Measurements from ENCODE around the gene CBARP.

Gene CBARP, protein sequence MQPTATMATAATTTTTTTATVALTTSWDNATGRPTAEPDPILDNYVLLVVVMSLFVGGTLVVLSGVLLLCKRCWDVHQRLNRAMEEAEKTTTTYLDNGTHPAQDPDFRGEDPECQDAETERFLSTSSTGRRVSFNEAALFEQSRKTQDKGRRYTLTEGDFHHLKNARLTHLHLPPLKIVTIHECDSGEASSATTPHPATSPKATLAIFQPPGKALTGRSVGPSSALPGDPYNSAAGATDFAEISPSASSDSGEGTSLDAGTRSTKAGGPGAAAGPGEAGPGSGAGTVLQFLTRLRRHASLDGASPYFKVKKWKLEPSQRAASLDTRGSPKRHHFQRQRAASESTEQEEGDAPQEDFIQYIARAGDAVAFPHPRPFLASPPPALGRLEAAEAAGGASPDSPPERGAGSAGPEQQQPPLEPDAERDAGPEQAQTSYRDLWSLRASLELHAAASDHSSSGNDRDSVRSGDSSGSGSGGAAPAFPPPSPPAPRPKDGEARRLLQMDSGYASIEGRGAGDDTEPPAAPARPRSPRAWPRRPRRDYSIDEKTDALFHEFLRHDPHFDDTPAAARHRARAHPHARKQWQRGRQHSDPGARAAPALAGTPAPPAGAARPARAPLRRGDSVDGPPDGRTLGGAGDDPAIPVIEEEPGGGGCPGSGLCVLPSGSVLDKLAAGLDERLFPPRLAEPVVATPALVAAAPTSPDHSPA

DNA sequence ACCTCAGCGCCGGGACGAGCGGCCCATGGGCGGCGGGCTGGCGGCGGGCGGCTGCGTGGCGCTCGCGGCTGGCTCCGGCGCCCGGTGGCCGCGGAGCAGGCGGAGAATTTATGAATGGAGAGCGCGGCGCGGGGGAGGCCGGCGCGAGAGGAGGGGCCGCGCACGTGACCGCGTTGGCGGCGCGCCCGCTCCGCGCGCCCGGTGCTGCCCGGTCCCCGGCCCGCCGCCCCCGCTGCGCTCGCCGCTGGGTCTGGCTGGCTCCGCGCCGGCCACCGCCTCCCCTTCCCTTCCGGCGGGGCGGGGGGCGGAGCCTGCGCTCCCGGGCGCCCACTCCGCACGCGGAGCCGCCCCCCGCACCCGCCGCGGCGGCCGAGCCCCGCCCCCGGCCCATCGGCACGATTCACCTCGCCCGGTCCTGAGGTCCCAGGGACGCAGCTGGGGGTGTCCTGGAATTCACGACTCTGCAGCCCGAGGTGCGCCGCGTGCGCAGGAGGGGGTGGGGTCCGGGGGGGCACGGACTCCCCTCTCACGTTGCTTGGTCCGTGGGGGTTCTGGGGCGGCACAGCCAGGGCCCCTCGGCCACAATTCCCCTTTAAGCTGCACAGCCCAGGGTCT is at the start of gene CBARP:
TSS of gene CBARP (minus strand) at position 252 of the 615 bp plus-strand sequence. CDS start 1,905 bp downstream, outside the sequence.
- DNase-seq (ENCODE audit: extremely low read depth in 1 of 2, low read depth in 1 of 2), result no peak

DNA sequence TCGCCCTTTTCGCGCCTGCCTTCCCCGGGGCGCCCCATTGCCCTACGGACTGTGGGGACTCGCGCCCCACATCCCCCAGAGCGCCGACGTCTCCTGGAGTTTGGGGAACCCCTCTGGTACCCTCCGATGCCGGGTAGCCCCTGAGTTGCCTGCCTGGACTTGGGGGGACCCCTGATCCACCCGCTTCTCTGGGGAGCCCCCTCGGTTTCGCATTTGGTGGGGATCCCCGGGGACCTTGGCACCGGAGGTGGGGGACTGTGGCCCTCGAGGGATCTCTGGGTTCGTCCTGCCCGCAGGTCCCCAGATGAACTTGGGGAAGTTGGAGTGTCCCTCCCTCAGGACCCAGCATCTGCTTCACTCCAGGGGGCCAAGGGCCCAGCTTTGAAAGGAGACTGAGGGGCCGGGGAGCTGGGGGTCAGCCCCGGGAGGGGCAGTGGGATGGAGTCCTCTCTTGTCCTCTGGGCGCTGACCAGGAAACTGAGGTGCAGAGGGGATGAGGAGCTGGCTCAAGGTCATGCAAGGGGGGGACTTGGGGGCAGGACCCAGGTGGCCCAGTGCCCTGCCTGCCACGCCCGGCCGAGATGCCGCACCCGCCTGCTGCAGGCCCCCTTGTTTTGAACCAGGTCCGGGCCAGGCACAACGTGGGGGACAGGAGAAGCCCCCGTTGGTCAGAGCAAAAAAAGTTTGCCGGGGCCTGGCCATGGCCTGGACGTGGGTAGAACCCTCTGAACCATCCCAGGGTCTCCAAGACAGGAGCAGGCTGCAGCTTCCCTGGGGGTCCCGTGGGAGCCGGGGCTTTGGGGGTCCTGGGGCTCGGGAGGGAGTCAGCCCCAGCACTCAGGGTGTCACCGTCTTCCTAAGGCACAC is 48.9 kb upstream of the CBARP start:
- no peak for DNase-seq (ENCODE audit: extremely low read depth in 1 of 2, low read depth in 1 of 2)

DNA sequence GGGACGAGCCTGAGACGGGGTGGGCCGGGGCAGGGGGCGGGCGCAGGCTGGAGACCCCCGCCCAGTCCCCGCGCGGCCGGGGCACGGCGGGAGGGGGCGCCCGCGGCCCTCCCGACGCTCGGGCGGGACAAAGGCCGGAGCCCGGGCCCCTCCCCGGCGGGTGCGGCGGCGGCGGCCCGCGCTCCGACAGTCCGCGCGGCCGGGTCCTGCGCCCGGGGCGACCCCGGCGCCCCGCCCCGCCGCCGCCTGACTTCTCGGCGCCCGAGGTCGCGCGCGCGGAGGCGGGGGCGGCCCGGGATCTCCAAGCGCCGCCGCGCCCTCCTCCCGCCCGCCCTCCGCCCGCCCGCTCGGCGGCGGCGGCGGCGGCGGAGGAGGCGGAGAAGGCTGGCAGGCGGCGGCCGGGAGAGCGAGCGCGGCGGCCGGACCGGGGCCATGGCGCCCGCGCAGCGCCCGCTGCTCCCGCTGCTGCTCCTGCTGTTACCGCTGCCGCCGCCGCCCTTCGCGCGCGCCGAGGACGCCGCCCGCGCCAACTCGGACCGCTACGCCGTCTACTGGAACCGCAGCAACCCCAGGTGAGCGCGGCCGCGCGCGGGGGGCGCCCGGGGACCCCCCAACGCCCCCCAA is 48.0 kb upstream of the CBARP start, which contains the start of gene EFNA2:
TSS of gene EFNA2 (plus strand) at position 137 of the 624 bp plus-strand sequence. CDS start at position 433, 296 bp downstream.
- DNase-seq (ENCODE audit: extremely low read depth in 1 of 2, low read depth in 1 of 2), result no peak

DNA sequence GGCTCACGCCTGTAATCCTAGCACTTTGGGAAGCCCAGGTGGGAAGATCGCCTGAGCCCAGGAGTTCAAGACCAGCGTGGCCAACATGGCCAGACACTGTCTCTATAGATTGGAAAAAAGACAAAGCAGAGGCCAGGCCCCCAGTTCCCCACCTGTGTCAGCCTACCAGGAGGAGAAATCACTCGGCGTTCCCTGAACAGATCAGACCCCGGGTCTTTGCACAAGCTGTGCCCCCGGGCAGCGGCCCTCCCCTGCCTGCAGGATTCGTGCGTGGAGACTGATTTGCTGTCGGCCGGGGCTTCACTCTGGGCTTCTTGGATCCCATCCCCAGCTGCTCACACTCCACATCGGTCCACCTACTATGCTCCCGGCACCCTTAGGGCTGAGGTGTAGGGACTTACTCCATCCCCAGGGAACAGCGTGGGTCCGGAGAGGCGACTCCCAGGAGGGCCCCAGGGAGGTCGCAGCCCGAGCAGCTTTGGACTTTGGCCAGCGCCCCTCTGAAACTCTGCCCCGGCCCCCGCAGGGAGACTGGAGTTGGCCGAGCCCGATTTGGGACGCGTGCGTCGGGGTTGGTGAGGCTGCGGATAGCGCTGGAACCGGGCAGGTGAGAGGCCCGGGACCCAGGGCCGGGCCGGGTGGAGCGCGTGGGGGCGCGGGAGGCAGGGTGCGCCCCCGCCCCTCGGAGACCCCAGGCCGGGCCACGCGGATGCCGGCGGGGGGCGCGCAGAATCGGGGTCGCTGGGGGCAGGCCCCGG is 47.4 kb upstream of the CBARP start:
- DNase-seq (ENCODE audit: extremely low read depth in 1 of 2, low read depth in 1 of 2), result no peak

DNA sequence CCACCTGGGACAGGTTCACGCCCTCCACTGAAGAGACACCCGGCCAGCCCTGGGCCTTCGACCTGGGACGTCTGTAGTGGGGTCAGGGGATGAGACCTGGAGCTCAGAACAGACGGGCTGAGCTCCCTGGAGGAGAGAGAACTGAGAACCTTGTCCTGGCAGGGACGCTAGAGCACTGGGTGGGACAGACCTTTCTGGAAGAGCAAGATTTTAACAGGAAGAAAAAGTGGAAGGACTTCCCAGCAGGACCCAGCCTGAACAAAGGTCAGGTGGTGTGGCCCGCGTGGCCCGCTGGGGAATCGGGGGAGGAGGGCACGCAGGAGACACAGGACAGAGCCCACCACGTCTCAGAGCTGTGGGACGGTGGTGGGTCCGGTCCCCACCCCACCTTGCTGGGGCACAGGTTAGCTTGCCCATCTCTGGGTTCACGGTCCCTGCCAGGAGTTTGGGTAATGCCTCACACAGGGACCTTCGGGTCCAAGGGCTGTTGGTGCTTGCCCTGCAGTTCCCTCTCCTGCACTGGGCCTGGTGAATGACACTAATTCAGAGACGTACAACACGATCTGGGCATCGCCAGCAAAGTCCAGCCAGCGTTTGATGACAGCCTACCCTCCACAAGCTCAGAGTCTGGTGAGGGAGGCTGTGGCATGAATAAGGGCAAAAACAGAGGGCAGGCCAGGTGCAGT is 46.6 kb upstream of the CBARP start:
- no peak for DNase-seq (ENCODE audit: extremely low read depth in 1 of 2, low read depth in 1 of 2)

DNA sequence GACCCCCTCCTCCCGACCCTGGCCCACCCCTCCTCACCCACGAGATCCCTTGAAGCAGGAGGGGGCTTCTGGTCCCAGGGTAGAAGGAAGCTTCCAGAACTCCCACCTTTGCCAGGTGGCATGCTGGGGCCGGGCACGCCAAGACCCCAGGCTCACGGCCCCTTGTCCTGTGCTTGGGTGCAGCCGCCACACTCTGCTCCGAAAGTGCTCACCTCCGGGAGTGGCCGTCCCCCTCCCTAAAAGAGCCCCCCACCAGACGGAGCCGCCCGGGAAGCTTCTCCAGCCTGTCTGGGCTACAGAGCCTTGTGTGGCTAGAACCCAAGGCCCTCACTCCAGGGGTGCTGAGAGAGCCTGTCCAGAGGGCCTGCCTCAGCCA is 46.1 kb upstream of the CBARP start:
- DNase-seq (ENCODE audit: extremely low read depth in 1 of 2, low read depth in 1 of 2), result no peak

DNA sequence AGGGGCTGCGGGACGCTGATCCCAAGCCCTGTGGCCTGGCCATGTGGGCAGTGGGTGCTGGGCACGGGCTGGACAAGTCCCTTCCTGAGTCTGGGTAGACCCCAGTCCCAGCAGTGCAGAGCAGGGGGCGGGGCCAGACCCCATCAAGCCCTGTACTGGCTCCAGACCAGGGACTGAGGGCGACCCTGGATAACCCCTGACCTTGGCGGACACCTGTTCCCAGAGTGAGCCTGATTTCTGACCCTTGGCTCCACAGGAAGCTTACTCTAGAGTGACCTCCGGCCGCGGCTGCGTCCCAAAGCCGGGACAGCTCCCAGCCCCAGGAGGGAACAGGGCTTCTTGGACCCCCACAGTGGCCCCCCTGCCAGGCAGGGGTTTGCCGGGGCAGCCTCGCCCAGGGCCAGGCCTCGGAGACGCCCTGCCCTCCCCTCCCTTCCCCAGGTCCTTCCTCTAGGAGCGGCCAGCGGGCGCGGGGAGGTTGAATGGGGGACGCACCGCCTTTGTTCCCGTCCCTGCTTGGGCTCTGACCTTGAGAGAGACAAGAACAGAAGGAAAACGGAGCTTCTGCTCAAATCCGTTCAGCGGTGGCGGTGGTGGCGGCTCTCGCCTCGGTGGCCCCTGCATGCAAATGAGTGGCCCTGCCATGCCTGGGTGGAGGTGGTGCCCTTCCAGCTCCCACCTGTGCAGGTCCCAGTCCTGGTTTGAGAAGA is 45.6 kb upstream of the CBARP start:
- no peak for DNase-seq (ENCODE audit: extremely low read depth in 1 of 2, low read depth in 1 of 2)

DNA sequence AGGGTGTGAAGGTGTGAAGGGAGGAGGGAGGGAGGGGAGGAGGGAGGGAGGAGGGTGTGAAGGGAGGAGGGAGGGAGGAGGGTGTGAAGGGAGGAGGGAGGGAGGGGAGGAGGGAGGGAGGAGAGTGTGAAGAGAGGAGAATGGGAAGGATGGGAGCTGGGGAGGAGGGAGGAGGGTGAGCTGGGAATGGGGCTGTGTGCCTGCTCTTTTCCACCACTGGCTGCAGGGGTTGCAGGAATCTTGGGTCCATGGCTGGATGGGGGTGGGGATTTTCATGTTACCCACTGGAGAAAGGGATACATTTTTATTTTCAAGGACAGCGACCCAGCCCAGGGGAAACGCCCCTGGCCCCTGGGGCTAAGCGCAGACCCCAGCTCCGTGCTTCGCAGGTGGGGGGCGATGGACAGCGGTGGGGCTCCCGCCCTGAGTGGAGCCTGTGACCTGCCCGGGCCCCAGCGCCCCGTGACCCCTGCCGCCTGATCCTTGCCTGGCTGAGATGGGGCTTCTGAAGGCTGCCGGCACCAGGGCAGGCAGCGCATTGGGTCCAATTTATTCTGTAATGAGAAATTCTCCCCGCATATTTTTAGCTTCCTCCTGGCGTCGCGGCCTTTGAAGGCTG is 44.9 kb upstream of the CBARP start:
- no peak for DNase-seq (ENCODE audit: extremely low read depth in 1 of 2, low read depth in 1 of 2)

DNA sequence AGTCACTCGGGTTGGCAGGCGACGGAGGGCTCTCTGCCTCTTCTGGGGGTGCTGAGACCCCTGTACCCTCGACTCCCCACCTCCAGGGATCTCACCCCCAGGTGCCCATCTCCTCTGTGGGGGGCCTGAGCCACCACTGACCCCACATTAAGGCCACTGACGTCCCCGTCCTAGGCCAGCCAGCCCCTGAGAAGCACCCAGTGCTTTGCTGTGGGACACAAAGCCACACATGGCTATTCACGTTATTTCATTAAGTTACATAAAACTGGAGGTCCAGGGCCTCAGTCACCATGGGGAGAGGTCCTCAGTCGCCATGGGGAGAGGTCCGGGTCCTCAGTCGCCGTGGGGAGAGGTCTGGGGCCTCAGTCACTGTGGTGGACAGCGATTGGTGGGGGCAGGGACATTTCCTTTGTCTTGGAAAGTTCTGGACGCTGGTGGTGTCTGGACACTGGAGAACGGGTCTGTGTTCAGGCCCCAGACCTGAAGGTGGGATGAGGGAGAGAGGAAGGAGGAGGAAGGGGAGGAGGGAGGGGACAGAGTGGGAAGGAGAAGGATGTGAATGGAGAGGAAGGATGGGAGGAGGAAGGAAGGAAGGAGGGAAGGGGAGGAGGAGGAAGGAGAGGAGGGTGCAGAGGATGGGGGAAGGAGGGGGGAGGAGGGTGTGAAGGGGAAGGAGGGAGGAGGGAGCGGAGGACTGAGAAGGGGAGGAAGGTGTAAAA is 43.9 kb upstream of the CBARP start:
- no peak for DNase-seq (ENCODE audit: extremely low read depth in 1 of 2, low read depth in 1 of 2)

DNA sequence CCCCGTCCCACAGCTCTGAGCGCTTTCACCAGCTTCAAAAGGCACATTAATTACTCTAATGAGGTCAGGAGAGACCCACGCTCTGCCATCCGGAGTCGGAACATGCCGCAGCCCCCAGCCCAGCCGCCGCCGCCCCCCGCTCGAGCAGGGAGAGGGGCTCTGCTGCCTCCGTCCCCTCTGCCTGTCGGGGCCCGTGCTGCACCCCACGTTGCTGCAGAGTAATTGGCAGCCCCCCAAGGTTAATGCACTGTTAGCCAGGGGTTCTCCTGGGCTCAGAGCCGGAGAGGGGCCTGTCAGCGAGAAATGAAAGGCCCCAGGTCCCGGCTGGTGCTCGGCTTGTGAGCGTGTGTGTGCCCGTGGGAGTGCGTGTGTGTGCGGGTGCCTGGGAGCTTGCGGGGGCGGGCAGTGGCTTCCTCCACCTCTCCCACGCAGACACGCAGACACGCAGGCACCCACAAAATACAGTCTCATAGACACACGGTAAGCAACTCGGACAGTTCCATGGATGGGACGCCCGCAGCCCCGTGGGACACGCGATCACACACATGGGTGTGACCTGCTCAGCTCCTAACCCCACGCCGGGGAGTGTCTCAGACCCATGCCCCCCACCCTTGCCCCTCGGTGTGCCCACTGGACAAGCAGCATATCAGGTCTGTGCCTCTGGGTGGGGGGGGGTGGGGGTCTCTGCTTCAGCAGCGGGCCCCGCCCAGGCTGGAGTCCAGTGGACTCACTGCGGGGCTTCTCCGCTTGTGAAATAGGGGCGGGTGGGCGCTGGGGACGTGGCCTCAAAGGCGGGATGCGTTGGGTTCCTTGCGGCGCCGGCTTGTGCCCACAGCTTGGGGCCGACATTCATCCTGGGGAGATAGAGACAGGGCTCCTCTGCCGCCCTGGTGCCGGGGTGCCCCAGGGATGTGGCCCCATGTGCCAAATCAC is 43.1 kb upstream of the CBARP start:
- no peak for DNase-seq (ENCODE audit: extremely low read depth in 1 of 2, low read depth in 1 of 2)

DNA sequence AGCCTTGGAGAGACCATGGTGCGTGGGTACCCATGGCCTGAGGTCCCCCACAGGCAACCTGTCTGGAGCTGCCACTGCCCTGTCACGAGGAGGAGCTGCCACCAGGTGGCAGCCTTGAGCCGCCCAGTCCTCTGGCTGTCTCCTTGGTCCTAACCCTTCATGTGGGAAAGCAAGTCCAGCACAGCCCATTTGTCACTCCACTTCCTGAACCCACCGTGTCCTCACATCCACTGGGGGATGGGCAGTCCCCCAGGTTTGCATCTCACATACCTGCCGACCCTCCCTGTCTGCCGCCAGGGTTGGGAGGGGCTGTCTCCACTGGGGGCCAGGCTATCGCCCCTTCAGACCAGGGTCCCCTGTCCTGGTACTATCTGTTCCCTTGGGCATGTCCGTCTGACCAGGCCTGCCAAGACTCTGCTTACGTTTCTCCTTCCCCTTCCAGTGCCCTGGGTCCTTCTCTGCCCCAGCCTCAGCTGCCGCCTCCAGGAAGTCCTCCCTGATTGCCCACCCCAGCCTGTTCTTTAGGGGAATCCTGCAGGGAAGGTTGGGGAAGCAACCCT is 42.1 kb upstream of the CBARP start:
- DNase-seq (ENCODE audit: extremely low read depth in 1 of 2, low read depth in 1 of 2), result peak; percentile 62 to 63

DNA sequence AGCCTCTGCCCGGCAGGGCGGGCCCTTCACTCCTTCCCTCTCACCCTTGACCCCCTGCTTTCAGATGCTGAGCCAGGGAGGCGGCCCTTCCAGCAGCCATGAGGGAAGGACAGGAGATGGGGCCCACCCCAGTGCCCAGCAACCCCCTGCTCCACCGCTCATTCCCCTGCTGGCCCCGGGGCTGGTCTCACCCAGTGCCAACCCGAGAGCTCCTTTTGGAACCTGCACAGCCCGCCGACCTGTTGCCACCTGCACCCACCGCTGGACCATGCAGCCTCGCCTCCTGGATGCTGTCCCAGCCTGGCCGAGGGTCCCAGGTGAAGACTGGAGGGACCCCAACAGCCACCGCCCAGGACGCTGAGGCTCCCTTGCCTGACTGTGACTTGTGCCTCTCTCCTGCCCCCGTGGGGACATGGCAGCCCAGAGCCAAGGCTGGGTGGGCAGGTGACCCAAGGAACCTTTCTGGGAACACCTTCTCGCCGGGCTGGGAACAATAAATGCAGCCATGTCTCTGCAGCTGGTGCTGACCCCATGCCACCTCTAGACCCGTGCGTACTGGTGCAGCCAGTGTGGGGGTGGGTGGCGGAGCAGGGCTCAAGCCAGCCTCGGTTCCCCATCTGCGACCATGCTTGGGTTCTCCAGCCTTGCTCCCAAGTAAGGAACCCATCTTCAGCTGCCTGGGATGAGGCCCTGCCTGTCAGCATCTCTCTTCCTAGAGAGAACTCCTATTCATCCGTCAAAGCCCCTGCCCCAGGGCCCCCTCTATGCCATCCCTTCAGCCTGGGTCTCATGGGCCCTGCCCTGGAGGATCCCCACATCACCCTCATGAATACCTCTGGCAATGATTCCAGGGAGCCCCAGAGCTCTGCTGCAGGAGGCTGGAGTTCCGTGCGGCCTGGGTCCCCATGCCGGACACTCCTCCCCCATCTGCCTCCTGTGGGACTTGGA is 41.2 kb upstream of the CBARP start:
- no peak for DNase-seq (ENCODE audit: extremely low read depth in 1 of 2, low read depth in 1 of 2)

DNA sequence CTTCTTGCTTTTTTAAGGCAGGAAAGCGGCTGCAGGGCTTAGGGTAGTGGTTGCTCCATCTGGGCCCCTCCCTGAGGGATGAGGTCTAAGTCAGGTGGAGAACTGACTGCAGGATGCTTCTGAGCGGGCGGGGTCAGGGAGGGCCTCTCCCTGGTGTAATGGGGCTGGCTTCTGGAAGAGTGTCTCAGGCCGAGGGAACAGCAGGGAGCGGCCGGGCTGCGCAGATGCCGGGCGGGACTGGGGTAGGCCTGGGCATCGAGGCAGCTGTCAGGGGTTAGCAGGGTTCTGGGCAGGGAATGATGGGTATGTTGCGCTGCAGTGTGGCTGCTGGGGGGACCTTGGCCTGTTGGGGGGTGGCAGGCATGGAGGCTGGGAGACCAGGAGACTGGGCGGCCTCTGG is 40.3 kb upstream of the CBARP start:
- no peak for DNase-seq (ENCODE audit: extremely low read depth in 1 of 2, low read depth in 1 of 2)

DNA sequence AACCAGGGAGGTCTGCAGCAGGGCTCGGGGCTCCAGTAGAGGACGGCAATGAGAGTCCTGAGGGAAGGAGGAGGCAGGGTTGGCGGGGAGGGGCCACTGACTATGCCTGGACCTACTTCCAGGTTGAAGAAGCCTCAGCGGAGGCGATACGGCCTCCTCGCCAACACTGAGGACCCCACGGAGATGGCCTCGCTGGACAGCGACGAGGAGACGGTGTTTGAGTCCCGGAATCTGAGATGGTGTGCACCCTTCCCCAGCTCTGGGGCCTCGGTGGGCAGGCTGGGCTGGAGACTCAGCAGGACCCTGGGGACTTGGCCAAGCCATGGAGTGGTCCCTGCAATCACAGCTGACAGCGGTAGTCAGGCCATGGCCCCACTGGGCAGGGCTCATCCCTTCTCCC is 39.3 kb upstream of the CBARP start:
- DNase-seq (ENCODE audit: extremely low read depth in 1 of 2, low read depth in 1 of 2), result no peak

DNA sequence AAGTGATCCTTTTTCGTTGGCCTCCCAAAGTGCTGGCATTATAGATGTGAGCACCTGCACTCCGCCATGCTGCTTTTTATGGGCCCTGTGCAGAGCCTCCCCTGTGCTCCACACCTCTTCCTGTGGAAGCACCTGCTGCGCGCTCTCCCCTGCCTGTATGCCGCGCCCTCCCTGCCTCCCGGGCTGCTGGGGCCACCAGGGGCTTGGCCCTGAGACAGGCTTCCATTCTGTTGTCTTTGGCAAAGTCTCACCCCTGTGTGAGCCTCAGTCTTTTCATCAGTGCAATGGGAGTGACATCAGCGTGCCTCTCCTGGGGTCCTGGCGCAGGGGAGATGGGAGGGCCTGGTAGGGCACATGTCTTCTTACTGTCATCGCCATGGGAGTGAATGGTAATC is 38.8 kb upstream of the CBARP start:
- no peak for DNase-seq (ENCODE audit: extremely low read depth in 1 of 2, low read depth in 1 of 2)
